Measurements from ENCODE around the gene LHFPL4.
"Not testable (repeated sequence)": the region's sequence is repeated elsewhere in the genome, so short reads cannot be mapped to it uniquely, and the experiment has no call there.

Gene LHFPL4

DNA sequence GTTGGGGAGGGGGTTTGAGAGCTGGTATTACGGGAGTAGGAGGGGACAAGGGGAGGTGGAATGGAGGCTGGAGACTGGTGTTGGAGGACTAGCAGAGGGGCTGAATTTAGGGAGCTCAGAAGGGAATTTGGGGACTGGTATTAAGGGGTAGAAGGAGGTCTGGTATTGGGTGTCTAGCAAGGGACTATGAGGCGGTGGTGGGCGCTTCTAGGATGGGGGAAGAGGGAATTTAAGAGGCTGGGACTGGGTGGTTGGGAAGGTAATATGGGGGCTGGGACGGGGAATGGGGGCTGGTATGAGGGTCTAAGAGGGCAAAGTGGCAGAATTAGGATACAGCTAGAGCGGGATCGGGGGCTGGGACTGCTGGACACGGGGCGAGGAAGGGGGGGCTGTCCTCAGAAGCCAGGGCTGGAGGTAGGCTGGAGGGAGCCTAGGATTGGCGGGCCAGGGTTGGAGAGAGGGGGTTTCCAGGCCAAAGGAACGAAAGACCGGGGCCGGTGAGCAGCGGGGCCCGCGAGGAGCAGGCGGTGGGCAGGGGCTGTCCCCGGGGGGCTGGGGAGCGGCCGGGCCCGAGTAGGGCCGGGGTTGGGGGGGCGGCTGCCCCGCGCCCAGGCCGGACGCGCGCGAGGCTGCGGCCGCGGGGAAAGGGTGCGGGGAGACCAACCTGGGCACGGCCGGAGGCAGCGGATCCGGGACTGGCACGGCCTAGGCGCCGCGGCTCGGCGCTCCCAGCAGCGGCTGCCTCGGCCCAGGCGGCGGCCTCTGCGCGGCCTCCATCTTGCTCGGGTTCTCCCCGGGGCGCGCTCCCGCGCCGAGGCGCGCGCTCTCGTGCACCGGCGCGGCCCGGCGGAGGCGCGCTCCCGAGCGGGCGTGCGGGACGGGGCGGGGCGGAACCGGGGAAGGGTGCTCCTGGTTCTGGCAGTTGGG is at the start of gene LHFPL4:
Gene LHFPL4, minus strand, starts transcription at position 802 of the 927 bp plus-strand sequence. CDS start 1,143 bp downstream, outside the sequence.
- no peak for DNase-seq (ENCODE audit: low read depth)

DNA sequence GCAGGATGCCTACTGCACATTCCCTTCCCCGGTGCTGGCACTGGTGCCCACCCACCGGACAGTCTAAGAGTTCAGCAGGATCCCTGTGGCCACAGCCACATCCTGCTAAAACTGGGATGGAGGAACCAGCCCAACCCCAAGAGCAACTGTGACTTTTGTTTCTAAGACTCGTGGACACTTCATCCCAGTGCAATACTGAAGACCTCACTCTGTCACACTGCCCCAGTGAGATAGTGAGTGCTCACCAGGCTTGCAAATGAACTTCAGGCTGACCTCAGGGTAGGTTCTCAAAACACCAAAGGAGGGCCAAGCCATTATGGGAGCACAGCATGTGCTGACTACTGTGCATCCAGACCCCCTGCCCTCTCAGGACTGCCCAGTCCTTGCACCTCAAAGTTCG is 49.0 kb upstream of the LHFPL4 start:
- DNase-seq (ENCODE audit: low read depth), result no peak

DNA sequence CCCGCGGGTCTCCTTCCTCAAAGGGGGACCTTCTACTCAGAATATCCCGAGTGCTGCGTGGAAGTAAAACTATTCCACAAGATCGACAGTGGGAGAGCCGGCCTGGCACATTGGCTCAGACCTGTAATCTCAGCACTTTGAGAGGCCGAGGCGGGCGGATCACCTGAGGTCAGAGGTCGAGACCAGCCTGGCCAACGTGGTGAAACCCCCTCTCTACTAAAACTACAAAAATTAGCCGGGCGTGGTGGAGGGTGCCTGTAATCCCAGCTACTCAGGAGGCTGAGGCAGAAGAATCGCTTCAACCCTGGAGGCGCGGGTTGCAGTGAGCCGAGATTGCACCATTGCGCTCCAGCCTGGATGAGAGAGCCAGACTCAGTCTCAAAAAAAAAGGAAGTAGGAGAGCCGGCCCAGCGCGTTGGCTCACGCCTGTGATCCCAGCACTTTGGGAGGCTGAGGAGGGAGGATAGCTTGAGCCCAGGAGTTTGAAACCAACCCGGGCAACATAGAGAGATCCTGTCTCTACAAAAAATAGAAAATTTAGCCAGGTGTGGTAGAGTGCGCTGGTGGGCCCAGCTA is 47.5 kb upstream of the LHFPL4 start:
- DNase-seq (ENCODE audit: low read depth), result not testable (repeated sequence)

DNA sequence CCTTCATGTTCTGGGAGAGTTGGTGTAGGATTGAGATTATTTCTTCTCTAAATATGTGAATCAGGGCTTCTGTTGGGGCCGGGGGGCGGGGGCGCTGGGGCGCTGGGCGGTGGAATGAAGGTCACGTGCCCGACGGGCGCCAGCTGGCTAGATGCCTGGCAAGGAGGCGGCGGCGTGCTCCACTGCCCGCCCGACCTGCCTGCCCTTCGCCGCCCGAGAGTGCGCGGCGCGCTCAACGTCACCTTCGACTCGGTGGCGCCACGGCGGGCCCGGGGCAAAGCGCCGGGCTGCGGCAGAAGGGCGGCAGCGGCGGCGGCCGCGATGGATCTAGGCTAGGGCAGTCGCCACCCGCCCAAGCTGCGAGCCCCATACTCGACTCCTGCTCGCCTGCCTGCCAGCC is 47.0 kb upstream of the LHFPL4 start:
- no peak for DNase-seq (ENCODE audit: low read depth)

DNA sequence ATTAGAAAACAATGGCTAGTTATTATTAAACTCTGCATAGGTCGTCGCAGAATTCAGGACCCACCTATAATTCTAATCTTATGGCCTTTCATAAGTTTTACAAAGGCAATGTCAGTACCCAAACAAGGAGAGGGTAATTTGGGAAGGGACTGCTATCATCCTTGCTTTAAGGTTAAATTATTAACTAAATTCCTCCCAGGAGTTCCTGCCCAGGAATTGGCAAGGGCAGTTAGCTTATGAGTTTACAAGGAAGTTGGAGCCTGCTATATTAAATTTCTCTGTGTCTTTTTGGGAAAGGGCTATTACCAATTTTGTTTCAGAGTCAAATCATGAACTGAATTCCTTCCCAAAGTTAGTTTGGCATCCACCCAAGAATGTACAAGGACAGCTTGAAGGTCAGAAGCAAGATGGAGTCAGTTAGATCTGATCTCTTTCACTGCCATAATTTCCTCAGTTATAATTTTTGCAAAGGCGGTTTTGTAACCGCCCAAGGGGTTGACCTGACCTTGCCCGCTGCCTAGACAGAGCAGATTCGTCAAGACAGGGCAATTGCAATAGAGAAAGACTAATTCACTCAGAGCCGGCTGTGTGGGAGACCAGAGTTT is 45.3 kb upstream of the LHFPL4 start:
- no peak for DNase-seq (ENCODE audit: low read depth)

DNA sequence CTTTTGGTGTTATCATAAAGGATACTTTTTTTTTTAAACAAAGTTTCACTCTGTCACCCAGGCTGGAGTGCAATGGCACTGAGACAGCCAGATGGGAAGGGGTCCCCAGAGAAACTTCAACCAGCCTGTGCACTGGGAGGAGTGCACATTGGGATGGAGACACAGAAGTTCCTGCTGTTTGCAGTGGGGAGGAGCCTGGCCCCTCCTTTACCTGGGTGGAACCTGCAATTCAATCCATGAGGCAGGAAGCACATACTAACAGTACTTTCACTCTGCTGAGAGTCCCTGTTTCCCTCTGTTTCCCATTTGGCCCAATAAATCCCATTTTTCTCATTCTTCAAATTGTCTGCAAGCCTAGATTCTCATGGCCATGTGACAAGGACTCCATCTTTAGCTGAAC is 42.3 kb upstream of the LHFPL4 start:
- DNase-seq (ENCODE audit: low read depth), result no peak

DNA sequence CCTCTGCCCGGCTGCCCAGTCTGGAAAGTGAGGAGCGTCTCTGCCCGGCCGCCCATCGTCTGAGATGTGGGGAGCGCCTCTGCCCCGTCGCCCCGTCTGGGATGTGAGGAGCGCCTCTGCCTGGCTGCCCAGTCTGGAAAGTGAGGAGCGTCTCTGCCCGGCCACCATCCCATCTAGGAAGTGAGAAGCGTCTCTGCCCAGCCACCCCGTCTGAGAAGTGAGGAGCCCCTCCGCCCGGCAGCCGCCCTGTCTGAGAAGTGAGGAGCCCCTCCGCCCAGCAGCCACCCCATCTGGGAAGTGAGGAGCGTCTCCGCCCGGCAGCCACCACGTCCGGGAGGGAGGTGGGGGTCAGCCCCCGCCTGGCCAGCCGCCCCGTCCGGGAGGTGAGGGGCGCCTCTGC is 38.2 kb upstream of the LHFPL4 start:
- not testable (repeated sequence) for DNase-seq (ENCODE audit: low read depth)

DNA sequence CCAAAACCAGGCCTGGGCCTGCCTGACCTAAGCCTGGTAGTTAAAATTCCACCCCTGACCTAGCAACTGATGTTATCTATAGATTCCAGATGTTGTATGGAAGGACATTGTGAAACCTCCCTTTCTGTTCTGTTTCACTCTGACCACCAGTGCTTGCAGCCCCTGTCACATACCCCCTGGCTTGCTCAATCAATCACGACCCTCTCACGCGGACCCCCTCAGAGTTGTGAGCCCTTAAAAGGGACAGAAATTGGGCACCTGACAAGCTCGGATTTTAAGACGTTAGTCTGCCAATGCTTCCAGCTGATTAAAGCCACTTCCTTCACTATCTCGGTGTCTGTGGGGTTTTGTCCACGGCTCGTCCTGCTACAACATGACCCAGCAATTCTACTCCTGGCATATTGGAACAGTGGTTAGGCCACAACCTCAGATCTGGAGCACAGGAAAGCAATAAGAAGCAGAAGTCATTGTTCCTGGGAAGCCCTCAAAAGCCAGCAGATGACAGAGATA is 36.7 kb upstream of the LHFPL4 start:
- DNase-seq (ENCODE audit: low read depth), result no peak

DNA sequence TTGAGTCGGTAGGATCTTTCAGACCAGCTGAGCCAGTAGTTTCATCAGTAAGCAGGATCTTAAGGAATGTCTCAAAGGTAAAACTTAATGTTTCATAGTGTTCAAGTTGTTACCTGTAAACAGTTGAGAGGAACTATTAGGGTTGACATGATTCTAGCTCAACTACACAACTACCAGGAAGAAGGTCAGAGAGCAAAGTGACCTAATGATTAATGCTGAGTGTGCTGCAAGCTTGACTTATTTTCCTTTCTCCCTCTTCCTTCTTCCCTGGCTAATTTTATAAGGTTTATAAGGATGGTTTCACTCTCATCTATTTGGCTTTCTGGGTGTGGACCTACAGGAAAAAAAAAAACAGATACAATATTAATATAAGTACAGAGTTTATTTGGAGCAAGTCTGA is 30.2 kb upstream of the LHFPL4 start:
- DNase-seq (ENCODE audit: low read depth), result no peak

DNA sequence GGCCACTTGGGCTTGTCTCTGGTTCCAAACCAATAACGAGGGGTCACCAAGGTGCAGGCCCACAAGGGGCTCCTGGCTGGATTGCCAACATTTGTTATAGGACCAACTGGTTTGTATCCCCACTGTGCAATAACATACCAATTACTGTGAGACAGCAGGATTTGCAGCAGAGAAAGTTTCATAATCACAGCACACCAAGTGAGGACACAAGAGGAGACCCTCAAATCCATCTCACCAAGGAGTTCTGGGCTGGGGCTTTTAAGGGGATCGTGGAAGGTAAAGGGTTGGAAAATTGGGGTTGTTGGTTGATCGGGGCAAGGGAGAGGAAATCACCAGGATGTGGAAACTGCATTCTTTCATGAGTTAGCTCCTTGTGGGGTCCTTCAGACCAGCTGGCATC is 29.7 kb upstream of the LHFPL4 start:
- DNase-seq (ENCODE audit: low read depth), result no peak

DNA sequence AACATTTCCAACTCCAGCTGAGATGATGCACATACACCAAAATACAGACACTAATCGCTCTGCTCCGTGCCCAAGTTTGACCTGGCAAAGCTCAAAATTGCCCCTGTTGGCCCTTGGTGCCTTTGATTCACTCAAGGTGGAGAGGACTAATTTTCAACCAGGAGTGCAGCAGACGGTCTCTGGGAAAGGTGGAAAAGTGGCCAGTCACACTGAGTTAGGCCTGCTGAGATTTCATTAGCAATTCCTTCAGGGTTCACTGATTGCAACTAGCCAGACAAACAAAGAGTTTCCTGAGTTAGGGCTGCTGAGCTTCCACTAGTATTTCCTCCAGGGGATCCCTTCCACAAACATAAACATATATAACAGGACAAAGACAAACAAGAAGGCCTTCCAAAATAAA is 28.7 kb upstream of the LHFPL4 start:
- no peak for DNase-seq (ENCODE audit: low read depth)

DNA sequence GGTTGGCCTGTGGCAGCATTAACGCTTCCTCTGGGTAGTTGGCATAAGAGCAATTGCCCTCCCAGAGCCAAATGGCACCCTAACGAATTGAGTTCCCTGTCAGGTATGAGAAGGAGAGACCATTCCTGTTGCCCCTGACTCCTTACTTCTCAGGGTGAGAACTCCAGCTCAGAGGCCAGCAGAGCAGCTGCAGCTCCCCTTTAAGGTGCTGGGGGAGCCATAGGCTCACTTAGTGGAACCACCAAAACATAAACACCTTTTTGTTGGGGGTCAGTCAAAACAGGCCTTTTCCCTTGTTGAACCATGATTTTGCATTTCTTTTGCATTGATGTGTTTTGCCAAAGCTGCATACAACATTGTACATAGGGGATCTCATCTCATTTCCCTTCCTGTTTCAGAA is 28.1 kb upstream of the LHFPL4 start:
- DNase-seq (ENCODE audit: low read depth), result no peak

DNA sequence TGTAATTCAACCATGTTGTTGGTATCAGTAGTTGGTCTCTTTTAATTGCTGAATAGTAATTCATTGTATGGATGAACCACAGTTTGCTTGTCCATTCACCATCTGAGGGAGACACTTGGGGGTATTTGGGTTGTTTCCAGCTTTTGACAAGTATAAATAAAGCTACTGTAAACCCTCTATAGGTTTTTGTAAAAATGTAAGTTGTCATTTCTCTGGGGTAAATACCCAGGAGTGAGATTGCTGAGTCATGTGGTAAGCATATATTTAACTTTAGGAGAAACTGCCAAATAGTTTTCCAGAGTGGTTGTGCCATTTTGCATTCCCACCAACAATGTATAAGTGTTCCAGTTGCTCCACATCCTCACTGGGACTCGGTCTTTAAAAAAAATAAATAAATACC is 15.4 kb upstream of the LHFPL4 start:
- DNase-seq (ENCODE audit: low read depth), result no peak

DNA sequence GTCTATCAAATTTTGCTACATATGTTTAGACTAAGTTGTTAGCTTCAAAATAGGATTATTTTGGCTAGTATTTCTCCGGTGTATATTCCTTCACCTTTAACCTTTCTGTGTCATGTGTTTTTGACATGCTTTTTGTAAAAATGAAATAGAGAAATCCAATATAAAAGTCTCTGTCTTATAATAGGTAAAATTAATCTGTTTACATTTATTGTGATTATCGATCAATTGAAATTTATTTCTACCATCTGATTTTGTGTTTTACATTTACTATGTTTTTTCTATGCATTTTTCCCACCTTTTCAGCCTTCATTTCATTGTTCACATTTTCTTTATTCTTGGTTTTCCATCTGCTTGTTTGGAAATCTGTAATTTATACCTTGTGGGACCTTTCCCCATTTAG is 11.7 kb upstream of the LHFPL4 start:
- no peak for DNase-seq (ENCODE audit: low read depth)

DNA sequence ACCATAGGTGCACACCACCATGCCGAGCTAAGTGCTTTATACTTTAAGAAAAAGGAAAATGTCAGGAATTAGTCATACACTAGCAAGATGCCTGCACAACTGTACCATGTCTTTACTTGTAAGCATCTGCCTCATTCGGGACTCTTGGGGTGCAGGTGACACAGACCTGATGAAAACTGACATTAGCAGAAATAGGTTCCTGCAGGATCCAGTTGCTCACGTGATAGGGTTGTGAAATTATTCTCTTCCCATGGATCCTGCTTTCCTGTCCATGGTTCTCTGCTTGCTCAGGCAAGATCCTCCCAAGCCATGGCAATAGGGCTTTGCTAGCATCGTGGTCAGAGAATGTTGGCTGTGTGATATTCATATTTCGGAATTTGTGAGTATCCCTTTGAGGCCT is 10.2 kb upstream of the LHFPL4 start:
- no peak for DNase-seq (ENCODE audit: low read depth)

DNA sequence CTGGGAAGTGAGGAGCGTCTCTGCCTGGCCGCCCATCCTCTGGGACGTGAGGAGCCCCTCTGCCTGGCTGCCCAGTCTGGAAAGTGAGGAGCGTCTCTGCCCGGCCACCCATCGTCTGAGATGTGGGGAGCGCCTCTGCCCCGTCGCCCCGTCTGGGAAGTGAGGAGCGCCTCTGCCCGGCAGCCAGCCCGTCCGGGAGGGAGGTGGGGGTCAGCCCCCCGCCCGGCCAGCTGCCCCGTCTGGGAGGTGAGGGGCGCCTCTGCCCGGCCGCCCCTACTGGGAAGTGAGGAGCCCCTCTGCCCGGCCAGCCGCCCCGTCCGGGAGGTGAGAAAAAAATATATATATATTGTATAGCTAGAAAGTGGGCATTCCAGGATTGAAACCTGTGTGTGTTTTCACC is 6.4 kb upstream of the LHFPL4 start:
- DNase-seq (ENCODE audit: low read depth), result not testable (repeated sequence)

DNA sequence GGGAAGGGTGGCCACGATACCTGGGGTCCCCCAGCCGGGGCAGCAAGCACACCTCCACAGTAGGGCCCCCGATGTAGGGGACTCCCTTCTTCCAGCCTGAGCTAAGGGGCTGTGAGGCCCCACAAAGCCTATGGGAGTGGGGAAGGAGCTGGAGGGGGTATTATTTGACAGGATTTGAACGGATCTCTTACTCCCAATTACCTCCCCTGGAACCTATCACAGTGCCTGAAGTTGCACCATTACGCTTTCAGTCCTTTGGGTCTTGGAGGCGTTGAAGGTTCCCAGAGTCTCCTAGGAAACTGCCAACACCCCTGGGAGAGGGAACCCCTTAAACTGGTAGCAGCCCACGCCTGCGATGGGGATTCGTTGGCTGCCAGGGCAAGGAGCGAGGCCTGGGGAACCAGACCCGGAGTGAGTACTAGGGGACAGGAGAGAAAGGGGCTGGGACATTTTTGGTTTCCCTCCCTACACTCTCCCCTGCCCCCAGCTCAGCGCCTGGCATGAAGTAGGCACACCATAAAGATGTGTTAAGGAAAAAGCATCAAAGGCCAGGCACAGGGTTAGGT is 409 bp upstream of the LHFPL4 start:
- DNase-seq (ENCODE audit: low read depth), result no peak

DNA sequence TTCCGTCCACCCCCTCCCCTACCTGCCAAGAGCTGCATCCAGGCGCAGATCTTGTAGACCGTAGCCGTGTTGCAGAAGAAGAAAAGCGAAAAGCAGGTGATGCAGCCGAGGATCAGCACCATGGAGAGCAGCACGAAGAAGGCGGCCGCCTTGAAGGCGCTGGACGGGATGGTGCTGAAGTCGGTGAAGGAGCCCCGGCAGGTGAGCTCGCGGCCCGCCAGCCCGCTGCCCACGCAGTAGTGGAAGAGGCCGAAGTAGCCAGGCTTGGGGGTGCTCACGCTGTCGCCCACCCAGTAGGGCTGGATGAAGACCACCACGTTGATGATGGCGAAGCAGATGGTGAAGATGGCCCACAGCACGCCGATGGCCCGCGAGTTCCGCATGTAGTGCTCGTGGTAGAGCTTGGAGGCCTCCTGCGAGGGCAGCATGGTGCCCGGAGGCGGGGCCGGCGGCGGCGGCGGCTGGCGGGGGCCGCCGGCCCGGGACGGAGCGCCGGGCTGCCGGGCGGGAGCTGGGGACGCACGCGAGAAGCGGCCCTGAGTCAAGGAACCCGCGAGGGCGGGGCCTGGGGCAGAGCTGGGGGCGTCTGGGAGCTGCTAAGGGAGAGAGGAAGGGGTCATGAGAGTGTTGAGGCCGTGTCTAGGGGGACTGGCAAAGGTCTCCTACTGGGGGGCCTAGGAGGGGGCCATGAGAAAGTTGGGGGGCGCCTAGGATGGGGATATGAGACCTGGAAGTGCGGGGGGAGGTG is 1.2 kb downstream of the LHFPL4 start:
- no peak for DNase-seq (ENCODE audit: low read depth)

DNA sequence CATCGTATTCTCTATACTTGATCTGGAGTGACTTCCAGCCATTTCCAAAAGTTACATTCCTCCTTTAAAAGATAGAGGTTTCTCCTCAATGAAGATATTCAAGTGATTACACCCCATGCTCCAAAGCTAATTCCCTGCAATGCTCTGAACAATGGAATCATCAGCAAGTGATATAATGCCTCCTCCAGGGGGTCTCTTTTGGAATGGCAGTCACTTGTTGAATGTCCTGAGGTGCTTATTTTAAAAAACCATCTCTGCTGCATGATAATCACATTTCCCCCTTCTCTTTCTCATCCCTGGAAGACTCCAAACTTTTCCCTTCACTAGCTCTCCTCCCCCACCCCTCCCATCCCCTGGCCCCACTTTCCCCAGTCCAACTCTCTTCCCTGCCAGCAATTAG is 2.6 kb downstream of the LHFPL4 start:
- no peak for DNase-seq (ENCODE audit: low read depth)

DNA sequence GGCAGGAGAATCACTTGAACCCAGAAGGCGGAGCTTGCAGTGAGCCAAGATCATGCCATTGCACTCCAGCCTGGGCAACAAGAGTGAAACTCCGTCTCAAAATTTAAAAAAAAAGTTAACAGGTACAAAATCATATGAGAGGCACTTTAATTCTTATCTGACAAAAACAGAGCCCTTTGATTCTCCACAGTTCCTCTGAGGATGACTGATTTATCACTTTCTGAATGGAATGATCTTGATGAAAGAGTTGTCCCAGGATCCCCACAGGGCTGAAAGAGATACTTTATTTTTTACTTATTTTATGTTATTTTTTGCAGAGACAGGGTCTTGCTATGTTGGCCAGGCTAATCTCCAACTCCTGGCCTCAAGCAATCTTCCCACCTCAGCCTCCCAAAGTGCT is 4.0 kb downstream of the LHFPL4 start:
- no peak for DNase-seq (ENCODE audit: low read depth)

DNA sequence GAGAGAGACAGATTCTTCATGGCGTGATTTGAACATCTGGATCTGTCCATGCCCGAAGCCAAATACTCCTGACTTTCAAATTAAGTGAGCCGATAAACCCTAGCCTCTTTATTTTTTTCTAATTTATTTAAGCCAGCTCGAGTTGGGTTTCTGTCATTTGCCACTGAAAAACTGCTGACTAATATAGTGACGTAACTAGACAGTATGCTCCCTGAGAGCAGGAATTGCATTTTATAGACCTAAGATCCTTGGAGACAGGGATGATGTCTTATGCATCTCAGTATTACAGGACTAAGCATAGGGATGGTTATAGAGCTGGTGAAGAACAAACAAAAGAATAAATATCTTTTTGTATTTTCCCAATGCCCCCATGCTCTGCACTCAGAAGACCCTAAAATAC is 4.6 kb downstream of the LHFPL4 start:
- no peak for DNase-seq (ENCODE audit: low read depth)

DNA sequence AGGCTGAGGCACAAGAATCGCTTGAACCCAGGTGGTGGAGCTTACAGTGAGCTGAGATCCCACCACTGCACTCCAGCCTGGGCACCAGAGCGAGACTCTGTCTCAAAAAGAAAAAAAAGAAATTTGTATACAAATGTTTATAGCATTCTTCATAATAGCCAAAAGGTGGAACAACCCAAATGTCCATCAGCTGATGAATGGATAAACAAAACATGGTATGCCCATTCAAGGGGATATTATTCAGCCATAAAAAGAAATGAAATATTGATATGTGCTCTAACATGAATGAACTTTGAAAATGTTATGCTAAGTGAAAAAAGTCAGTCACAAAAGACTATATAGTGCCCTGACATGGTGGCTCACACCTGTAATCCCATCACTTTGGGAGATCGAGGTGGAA is 11.4 kb downstream of the LHFPL4 start:
- DNase-seq (ENCODE audit: low read depth), result no peak
